GM23248 (cell line): ENCODE results near the gene C1GALT1.

Experiments
- EZH2 ChIP-seq: fragments of 200-600 bp; sonication (generic); IDR thresholded peaks from 2 replicates; pipeline ENCODE4 v1.6.1; 2018; ENCODE audit warnings: antibody characterized with exemption, mild to moderate bottlenecking; ENCODE audit not compliant: insufficient read depth, poor library complexity, severe bottlenecking
- EZH2phosphoT487 ChIP-seq: fragments of 200-600 bp; sonication (generic); IDR thresholded peaks from 2 replicates; pipeline ENCODE4 v1.6.1; 2018; ENCODE audit warnings: antibody characterized with exemption, moderate library complexity, mild to moderate bottlenecking, low read depth; ENCODE audit not compliant: insufficient read depth

- TF ChIP-seq EZH2 (no peak), EZH2phosphoT487 (no peak)
These were observed 46.1 kb downstream of the C1GALT1 start for GRCh38 chr7:7228472-7228871.
